Hepatocyte (in vitro differentiated cells): ENCODE results near the gene GOLGA8A. TPM values are rescaled to one million over a fixed set of nuclear protein-coding genes. Genes with fewer than 3 reads are reported as not detected.
"Not testable (repeated sequence)": the region's sequence is repeated elsewhere in the genome, so short reads cannot be mapped to it uniquely, and the experiment has no call there.

Experiments used
- DNase-seq: peaks from one replicate; pipeline ENCODE4 v3.0.0-alpha.2; 2016; ENCODE audit warnings: low spot score
- H2AFZ ChIP-seq: fragments of 200-600 bp; sonication (generic); 2 replicates; pipeline ENCODE4 v1.6.0; 2016; ENCODE audit warnings: antibody characterized with exemption, mild to moderate bottlenecking
- H3K27ac ChIP-seq: fragments of 200-600 bp; sonication (generic); 2 replicates; pipeline ENCODE4 v1.5.1; 2016; ENCODE audit warnings: mild to moderate bottlenecking
- H3K27me3 ChIP-seq: fragments of 200-600 bp; sonication (generic); 2 replicates; pipeline ENCODE4 v1.6.1; 2016
- H3K36me3 ChIP-seq: fragments of 200-600 bp; sonication (generic); replicated peaks from 2 replicates; pipeline ENCODE4 v1.5.1; 2016; ENCODE audit warnings: low read depth; ENCODE audit not compliant: insufficient read depth
- H3K4me1 ChIP-seq: fragments of 200-600 bp; sonication (generic); 2 replicates; pipeline ENCODE4 v1.5.1; 2016; ENCODE audit warnings: mild to moderate bottlenecking, moderate library complexity; ENCODE audit not compliant: insufficient read depth
- H3K4me2 ChIP-seq: fragments of 200-600 bp; sonication (generic); 2 replicates; pipeline ENCODE4 v1.6.0; 2016
- H3K4me3 ChIP-seq: fragments of 200-600 bp; sonication (generic); 2 replicates; pipeline ENCODE4 v1.5.1; 2016; ENCODE audit warnings: mild to moderate bottlenecking
- H3K79me2 ChIP-seq: fragments of 200-600 bp; sonication (generic); 2 replicates; pipeline ENCODE4 v1.6.0; 2017; ENCODE audit warnings: mild to moderate bottlenecking
- H3K9me2 ChIP-seq: fragments of 200-600 bp; sonication (generic); replicated peaks from 2 replicates; pipeline ENCODE4 v1.6.0; 2017; ENCODE audit warnings: mild to moderate bottlenecking; ENCODE audit not compliant: insufficient read depth
- H3K9me3 ChIP-seq: fragments of 200-600 bp; sonication (generic); 2 replicates; pipeline ENCODE4 v1.5.1; 2016; ENCODE audit warnings: low read depth, mild to moderate bottlenecking
- H4K20me1 ChIP-seq: fragments of 200-600 bp; sonication (generic); 2 replicates; pipeline ENCODE4 v1.6.0; 2016; ENCODE audit warnings: mild to moderate bottlenecking; ENCODE audit not compliant: insufficient read depth, poor library complexity, severe bottlenecking
- EZH2 ChIP-seq: fragments of 200-600 bp; sonication (generic); IDR thresholded peaks from 2 replicates; pipeline ENCODE4 v1.6.1; 2016; ENCODE audit warnings: antibody characterized with exemption, mild to moderate bottlenecking, borderline replicate concordance
- EZH2phosphoT487 ChIP-seq: fragments of 200-600 bp; sonication (generic); IDR thresholded peaks from one replicate; pipeline ENCODE4 v1.6.1; 2018; ENCODE audit warnings: antibody characterized with exemption, mild to moderate bottlenecking, low read depth, moderate library complexity; ENCODE audit not compliant: unreplicated experiment, severe bottlenecking
- WGBS: methylation state at CpG from one replicate; pipeline ENCODE4 v1.1.6; 2016; ENCODE audit warnings: low lambda C conversion rate; ENCODE audit errors: missing lambda C conversion rate; 5-methylcytosine and 5-hydroxymethylcytosine counted together
- polyA plus RNA-seq: library from polyadenylated mRNA; unstranded; fragments of >200 nt; fragmentation: Nextera tagmentation; extraction: Ambion mirVana; gene quantifications from 2 replicates; pipeline ENCODE4 v1.2.1, GENCODE V29; 2016
- total RNA-seq: library from RNA; depleted of rRNA; stranded (reverse); fragments of >200 nt; gene quantifications from 2 replicates; pipeline ENCODE4 v1.2.3, GENCODE V29; 2014
- TF ChIP-seq, protein P1 (sequence below): fragments of 200-600 bp; sonication (generic); IDR thresholded peaks from 2 replicates; pipeline ENCODE4 v1.5.1; 2016; ENCODE audit warnings: antibody characterized with exemption, mild to moderate bottlenecking; ENCODE audit not compliant: poor library complexity

Gene GOLGA8A
- total and polyA plus RNA-seq, 2 experiments from 2014 or later, result 27.2 to 51.2 TPM

DNA sequence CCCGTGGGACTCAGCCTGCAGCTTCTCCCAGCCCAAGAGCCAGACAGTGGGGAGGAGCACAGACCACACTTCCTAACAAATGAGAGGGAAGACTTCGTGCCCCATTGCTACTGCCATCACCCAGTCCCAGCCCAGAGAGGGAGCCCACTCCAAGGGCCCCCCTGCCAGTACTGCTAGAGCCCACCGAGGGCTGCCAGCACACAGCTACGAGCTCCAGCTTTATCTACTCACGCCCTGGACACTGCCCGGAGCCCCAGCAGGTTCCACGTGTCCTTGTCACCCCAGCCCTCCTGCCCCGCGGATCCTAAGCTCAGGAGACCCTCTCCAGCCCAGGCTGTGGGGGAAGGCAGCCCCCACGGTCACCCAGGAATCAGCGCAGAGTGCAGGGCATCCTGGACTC is 1.9 kb downstream of the GOLGA8A start:
- H3K4me3 ChIP-seq, result no peak overlapping the region
- H3K4me2 ChIP-seq, result peak overlapping the region; percentile 95
- H3K79me2 ChIP-seq, result no peaks in the 10 kb centered on the region
- H3K27me3 ChIP-seq, result no peaks in the 10 kb centered on the region
- H2AFZ ChIP-seq, result no peak overlapping the region
- no peaks in the 10 kb centered on the region for H3K4me1 ChIP-seq
- H3K27ac ChIP-seq, result no peak overlapping the region
- no peaks in the 10 kb centered on the region for H3K36me3 ChIP-seq
- no peaks in the 10 kb centered on the region for H4K20me1 ChIP-seq
- 83% methylated on average over 11 of the region's 11 CpGs for WGBS
- TF ChIP-seq EZH2phosphoT487 (no peak), EZH2 (no peak)
- TF ChIP-seq, protein P1, sequence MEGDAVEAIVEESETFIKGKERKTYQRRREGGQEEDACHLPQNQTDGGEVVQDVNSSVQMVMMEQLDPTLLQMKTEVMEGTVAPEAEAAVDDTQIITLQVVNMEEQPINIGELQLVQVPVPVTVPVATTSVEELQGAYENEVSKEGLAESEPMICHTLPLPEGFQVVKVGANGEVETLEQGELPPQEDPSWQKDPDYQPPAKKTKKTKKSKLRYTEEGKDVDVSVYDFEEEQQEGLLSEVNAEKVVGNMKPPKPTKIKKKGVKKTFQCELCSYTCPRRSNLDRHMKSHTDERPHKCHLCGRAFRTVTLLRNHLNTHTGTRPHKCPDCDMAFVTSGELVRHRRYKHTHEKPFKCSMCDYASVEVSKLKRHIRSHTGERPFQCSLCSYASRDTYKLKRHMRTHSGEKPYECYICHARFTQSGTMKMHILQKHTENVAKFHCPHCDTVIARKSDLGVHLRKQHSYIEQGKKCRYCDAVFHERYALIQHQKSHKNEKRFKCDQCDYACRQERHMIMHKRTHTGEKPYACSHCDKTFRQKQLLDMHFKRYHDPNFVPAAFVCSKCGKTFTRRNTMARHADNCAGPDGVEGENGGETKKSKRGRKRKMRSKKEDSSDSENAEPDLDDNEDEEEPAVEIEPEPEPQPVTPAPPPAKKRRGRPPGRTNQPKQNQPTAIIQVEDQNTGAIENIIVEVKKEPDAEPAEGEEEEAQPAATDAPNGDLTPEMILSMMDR, result no peak
- no peak for DNase-seq
- H3K9me3 ChIP-seq, result no peaks in the 10 kb centered on the region
- no peaks in the 10 kb centered on the region for H3K9me2 ChIP-seq

GRCh38 chr15:34434627-34435305 is 2.8 kb downstream of the GOLGA8A start:
- no peaks in the 10 kb centered on the region for H3K27me3 ChIP-seq

DNA sequence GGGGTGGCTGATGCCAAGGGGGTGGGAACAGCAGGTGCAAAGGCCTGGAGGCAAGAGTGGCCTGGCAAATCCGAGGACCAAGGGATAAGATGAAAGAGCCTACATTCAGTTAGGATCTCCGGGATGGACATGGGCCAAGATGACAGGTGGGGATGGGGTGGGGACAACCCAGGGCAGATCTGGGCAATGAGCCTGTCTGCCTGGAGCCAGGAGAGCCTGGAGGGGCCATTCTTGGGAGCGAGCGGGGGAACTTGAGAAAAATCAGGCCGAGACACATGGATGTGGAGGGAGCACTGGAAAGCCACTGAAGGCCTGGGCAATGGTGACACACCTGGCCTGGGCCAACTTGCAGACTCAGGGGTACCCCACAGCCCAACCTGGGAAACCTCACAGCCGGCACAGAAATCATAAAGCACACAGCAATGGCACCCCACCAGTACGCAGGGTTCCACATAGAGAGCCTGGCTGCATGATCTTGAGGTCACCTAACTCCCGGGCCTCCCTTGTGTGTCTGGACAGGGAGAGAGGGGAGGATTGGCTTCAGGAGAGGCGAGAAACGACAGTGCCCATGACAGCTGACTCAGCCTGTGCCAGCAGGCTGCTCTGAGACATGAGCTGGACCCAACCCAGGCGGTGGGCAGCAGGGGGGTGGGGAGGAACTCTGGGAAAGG is 3.5 kb downstream of the GOLGA8A start:
- H3K79me2 ChIP-seq, H3K27ac ChIP-seq, H3K4me2 ChIP-seq, H3K9me3 ChIP-seq, DNase-seq, H4K20me1 ChIP-seq, H3K9me2 ChIP-seq, H2AFZ ChIP-seq, H3K4me1 ChIP-seq, H3K4me3 ChIP-seq, H3K27me3 ChIP-seq, H3K36me3 ChIP-seq: not testable (repeated sequence)
- WGBS, result 86% methylated on average over 11 of the region's 11 CpGs

More at GRCh38 chr15:34434627-34435305, 2.8 kb downstream of the GOLGA8A start:
- H4K20me1 ChIP-seq, result no peaks in the 10 kb centered on the region
- no peak overlapping the region for H2AFZ ChIP-seq
- H3K9me2 ChIP-seq, result no peaks in the 10 kb centered on the region
- no peaks in the 10 kb centered on the region for H3K9me3 ChIP-seq
- H3K4me2 ChIP-seq, result no peak overlapping the region
- WGBS, result 88% methylated on average over 19 of the region's 20 CpGs
- no peak overlapping the region for H3K27ac ChIP-seq
- no peak for DNase-seq
- no peaks in the 10 kb centered on the region for H3K36me3 ChIP-seq
- no peaks in the 10 kb centered on the region for H3K4me1 ChIP-seq
- TF ChIP-seq, protein P1, result no peak
- TF ChIP-seq EZH2phosphoT487 (no peak), EZH2 (no peak)
- no peaks in the 10 kb centered on the region for H3K79me2 ChIP-seq
- no peak overlapping the region for H3K4me3 ChIP-seq

DNA sequence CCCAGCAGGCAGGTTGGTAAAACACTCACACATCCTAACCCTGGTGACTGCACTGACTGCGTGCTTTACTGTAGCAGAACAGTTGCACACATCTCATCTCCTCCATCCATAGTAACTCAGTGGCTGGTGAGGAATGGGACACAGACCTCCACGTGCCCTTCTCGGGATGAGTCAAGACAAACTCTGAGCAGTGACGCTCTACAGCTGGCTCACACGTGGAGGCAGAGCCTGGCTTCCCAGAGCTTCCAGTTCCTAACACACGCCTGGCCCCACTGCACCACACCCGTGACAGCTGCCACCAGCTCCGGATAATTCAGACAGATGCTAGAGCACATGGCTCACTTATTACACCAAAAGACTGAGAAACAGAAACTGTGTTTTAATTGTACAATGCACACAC is 7.0 kb downstream of the GOLGA8A start:
- H3K36me3 ChIP-seq, H3K4me2 ChIP-seq, DNase-seq, H3K79me2 ChIP-seq, H3K9me3 ChIP-seq, H3K4me3 ChIP-seq, H3K9me2 ChIP-seq, H3K27ac ChIP-seq, H4K20me1 ChIP-seq, H2AFZ ChIP-seq, H3K27me3 ChIP-seq, H3K4me1 ChIP-seq: not testable (repeated sequence)
- WGBS, result 80% methylated on average over 8 of the region's 8 CpGs

- WGBS, result 90% methylated on average over 6 of the region's 6 CpGs
Observed at GRCh38 chr15:34423425-34424090, 14.1 kb downstream of the GOLGA8A start.

DNA sequence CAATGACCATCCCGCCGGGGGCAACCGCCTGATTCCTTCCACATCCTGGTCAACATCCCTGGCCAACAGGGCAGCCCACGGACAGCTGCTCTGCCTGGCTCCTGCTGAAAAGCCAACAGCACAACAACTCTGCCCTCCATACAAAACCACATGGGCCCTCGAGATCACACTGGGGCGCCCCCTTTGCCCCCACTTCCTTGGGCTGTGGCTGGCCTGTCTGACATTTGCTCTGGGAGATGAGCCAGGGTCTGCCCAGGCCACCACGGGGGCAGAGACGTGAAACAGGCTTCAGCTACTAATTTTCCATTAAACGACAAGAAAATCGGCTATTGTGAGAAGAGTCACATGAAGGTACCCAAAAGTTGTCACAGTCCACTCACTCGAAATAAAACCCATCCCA is 16.7 kb downstream of the GOLGA8A start:
- not testable (repeated sequence) for H3K27me3 ChIP-seq, H3K9me2 ChIP-seq, H3K4me3 ChIP-seq, H4K20me1 ChIP-seq, DNase-seq, H3K36me3 ChIP-seq, H2AFZ ChIP-seq, H3K9me3 ChIP-seq, H3K27ac ChIP-seq, H3K79me2 ChIP-seq, H3K4me1 ChIP-seq, H3K4me2 ChIP-seq
- WGBS, result 93% methylated on average over 6 of the region's 11 CpGs

More at GRCh38 chr15:34423425-34424090, 14.1 kb downstream of the GOLGA8A start:
- H3K36me3 ChIP-seq, H3K4me1 ChIP-seq, H2AFZ ChIP-seq, H3K9me3 ChIP-seq, H3K4me2 ChIP-seq, H3K79me2 ChIP-seq, H3K27ac ChIP-seq, H3K9me2 ChIP-seq, H3K27me3 ChIP-seq, H4K20me1 ChIP-seq, H3K4me3 ChIP-seq, DNase-seq: not testable (repeated sequence)
